NT2/D1 (cell line): Measurements from ENCODE around the gene ZNF202.

Source experiments
- SUZ12 ChIP-seq: IDR thresholded peaks from 2 replicates; pipeline ENCODE4 v1.6.1; 2011; ENCODE audit not compliant: insufficient read length, insufficient read depth; ENCODE audit errors: extremely low read depth
- YY1 ChIP-seq: IDR thresholded peaks from 2 replicates; pipeline ENCODE4 v1.6.1; 2011; ENCODE audit not compliant: insufficient read length, insufficient read depth

- TF ChIP-seq YY1 (no peak), SUZ12 (no peak)
These were observed 31.6 kb upstream of the ZNF202 start for GRCh38 chr11:123773026-123773425.
